Fibroblast of skin of right biceps (primary cell): ENCODE measurements around the gene CKLF.
A peak's percentile ranks its signal among the peaks of the same experiment; 100 is the strongest.
"Not testable (repeated sequence)": the region's sequence is repeated elsewhere in the genome, so short reads cannot be mapped to it uniquely, and the experiment has no call there.

Experiments
- DNase-seq: peaks from one replicate; pipeline ENCODE4 v3.0.0-alpha.2; 2013

Gene CKLF

GRCh38 chr16:66572356-66572755, 20.0 kb downstream of the CKLF start:
- DNase-seq: no peak

GRCh38 chr16:66574081-66574480, 21.7 kb downstream of the CKLF start:
- no peak for DNase-seq

GRCh38 chr16:66574531-66574930, 22.2 kb downstream of the CKLF start:
- no peak for DNase-seq

- DNase-seq: no peak
These were observed 22.7 kb downstream of the CKLF start for GRCh38 chr16:66575060-66575459.

- no peak for DNase-seq
These were observed 23.9 kb downstream of the CKLF start for GRCh38 chr16:66576296-66576695.

GRCh38 chr16:66578651-66579531, 26.5 kb downstream of the CKLF start, which contains the start of gene CMTM2:
CMTM2 (plus strand) TSS chr16:66579463; CDS start chr16:66579608, 145 bp downstream.
- no peak for DNase-seq

GRCh38 chr16:66580605-66581209, 28.3 kb downstream of the CKLF start:
- peak; percentile 77 for DNase-seq

GRCh38 chr16:66581246-66581952, 29.0 kb downstream of the CKLF start:
- no peak for DNase-seq

- no peak for DNase-seq
These were observed 33.3 kb downstream of the CKLF start for GRCh38 chr16:66585481-66586239.

- no peak for DNase-seq
These were observed 35.7 kb downstream of the CKLF start for GRCh38 chr16:66587881-66588600.

GRCh38 chr16:66588981-66589713, 36.8 kb downstream of the CKLF start:
- no peak for DNase-seq

- no peak for DNase-seq
These were observed 37.9 kb downstream of the CKLF start for GRCh38 chr16:66590322-66590721.

- no peak for DNase-seq
These were observed 38.6 kb downstream of the CKLF start for GRCh38 chr16:66591018-66591417.

- DNase-seq: no peak
These were observed 39.9 kb downstream of the CKLF start for GRCh38 chr16:66592241-66592640.

- DNase-seq: no peak
These were observed 40.4 kb downstream of the CKLF start for GRCh38 chr16:66592814-66593213.

GRCh38 chr16:66594739-66595138, 42.4 kb downstream of the CKLF start:
- no peak for DNase-seq

- DNase-seq: not testable (repeated sequence)
These were observed 44.2 kb downstream of the CKLF start for GRCh38 chr16:66596559-66596958.

- no peak for DNase-seq
These were observed 44.8 kb downstream of the CKLF start for GRCh38 chr16:66596986-66597848.

- no peak for DNase-seq
These were observed 45.7 kb downstream of the CKLF start for GRCh38 chr16:66598111-66598510.

- DNase-seq: no peak
These were observed 47.4 kb downstream of the CKLF start for GRCh38 chr16:66599726-66600125.
